Psoas muscle (tissue), 8 donors: ENCODE data around the gene ADSS1. TPM values are rescaled to one million over a fixed set of nuclear protein-coding genes. Genes with fewer than 3 reads are reported as not detected.

Experiments
- ATAC-seq, 4 donors: fragments of 200-7000 bp; cut with Tn5 transposase; one replicate each; pipeline ENCODE4 v1.9.1; 2020; ENCODE audit warnings: moderate library complexity in 3 of 4, mild to moderate bottlenecking in 2 of 4
- DNase-seq, 2 donors: peaks; one replicate each; pipeline ENCODE4 v3.0.0-alpha.2; 2020
- H3K27ac ChIP-seq: fragments of 200-600 bp; one replicate; pipeline ENCODE4 v1.8.0; 2022
- H3K27me3 ChIP-seq, 3 donors: fragments of 200-600 bp in 1 of 3; one replicate each; pipeline versions ENCODE4 v1.6.1 to v1.8.0; 2013 to 2022; ENCODE audit warnings: low read length in 2 of 3, mild to moderate bottlenecking in 2 of 3, moderate library complexity in 1 of 3; ENCODE audit not compliant: insufficient read depth in 3 of 3
- H3K36me3 ChIP-seq, 2 donors: fragments of 200-600 bp in 1 of 2; one replicate each; pipeline versions ENCODE4 v1.6.1 to v1.8.0; 2013 to 2022; ENCODE audit warnings: low read depth in 1 of 2, mild to moderate bottlenecking in 1 of 2, moderate library complexity in 1 of 2; ENCODE audit not compliant: insufficient read depth in 1 of 2
- H3K4me1 ChIP-seq: fragments of 200-600 bp; one replicate; pipeline ENCODE4 v1.8.0; 2022
- H3K4me3 ChIP-seq: fragments of 200-600 bp; one replicate; pipeline ENCODE4 v1.8.0; 2022; ENCODE audit warnings: mild to moderate bottlenecking
- H3K9me3 ChIP-seq: fragments of 200-600 bp; one replicate; pipeline ENCODE4 v1.8.0; 2022
- WGBS, 3 donors: extraction: QIAGEN DNeasy Blood & Tissue Kit; methylation state at CpG; one replicate each; pipeline versions ENCODE4 v1.1.6 to v1.1.7; 2013; 5-methylcytosine and 5-hydroxymethylcytosine counted together
- intact Hi-C, 2 donors: fragments of 100-400 bp; cut with DNase I; formaldehyde crosslinking; loops; one replicate each; pipeline versions ENCODE4 v1.11.0 to v1.14.2; 2022
- polyA plus RNA-seq, 3 donors: library from polyadenylated mRNA; stranded (reverse); fragments of 200-250 nt; gene quantifications; one replicate each; pipeline ENCODE4 v1.2.3, GENCODE V29; 2013
- total RNA-seq, 4 donors: library from RNA; stranded (reverse); fragmentation: NEBNext Ultra II Directional in 2 of 4; extraction: Animal tissue kit (Norgen Biotek cat#: 25700) in 2 of 4; gene quantifications; one replicate each; pipeline versions ENCODE4 v1.2.1 to v1.2.4, GENCODE V29; 2021 to 2023
- TF ChIP-seq, protein P1 (sequence below): fragments of 200-600 bp; IDR thresholded peaks from one replicate; pipeline ENCODE4 v1.8.0; 2022; ENCODE audit warnings: antibody characterized with exemption
- donor health status: healthy with polysubstance abuse.
- donor health status: DM: no; HTN: no; CAD: no; lungs with moderate emphysema.
- donor health status: Bipolar disorder and iron deficiency.
- donor health status: healthy.
- donor health status: DM: yes; HTN: yes; CAD: no.
- donor health status: DM: no; HTN: no; CAD: no.
- donor health status: DM: no; HTN: no; CAD: no.
- donor health status: DM: yes; HTN: yes; CAD: no.

Gene ADSS1
- total and polyA plus RNA-seq, 7 donors: 187 to 394 (median 300) TPM

GRCh38 chr14:104690861-104691455, 33.1 kb upstream of the ADSS1 start:
- Histone ChIP-seq H3K4me1 (peaks cover 49% of the 10 kb centered on the region), H3K27ac (no peak overlapping the region), H3K36me3 (no peaks in the 10 kb centered on the region), H3K9me3 (no peaks in the 10 kb centered on the region), H3K4me3 (peak overlapping the region; percentile 91), H3K27me3 (no peaks in the 10 kb centered on the region)
- 82 to 90% (median 83%) methylated on average over 16 of the region's 16 CpGs for WGBS, 3 donors
- ATAC-seq (no peak), DNase-seq (no peak)
- intact Hi-C loops: loop anchor here in 1 of 2 donors (5.0 kb wide), 1 partner anchor 39 kb away; no protein-coding TSS in a partner anchor
- TF ChIP-seq, protein P1, sequence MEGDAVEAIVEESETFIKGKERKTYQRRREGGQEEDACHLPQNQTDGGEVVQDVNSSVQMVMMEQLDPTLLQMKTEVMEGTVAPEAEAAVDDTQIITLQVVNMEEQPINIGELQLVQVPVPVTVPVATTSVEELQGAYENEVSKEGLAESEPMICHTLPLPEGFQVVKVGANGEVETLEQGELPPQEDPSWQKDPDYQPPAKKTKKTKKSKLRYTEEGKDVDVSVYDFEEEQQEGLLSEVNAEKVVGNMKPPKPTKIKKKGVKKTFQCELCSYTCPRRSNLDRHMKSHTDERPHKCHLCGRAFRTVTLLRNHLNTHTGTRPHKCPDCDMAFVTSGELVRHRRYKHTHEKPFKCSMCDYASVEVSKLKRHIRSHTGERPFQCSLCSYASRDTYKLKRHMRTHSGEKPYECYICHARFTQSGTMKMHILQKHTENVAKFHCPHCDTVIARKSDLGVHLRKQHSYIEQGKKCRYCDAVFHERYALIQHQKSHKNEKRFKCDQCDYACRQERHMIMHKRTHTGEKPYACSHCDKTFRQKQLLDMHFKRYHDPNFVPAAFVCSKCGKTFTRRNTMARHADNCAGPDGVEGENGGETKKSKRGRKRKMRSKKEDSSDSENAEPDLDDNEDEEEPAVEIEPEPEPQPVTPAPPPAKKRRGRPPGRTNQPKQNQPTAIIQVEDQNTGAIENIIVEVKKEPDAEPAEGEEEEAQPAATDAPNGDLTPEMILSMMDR: no peak

- DNase-seq (no peak), ATAC-seq (no peak)
- TF ChIP-seq, protein P1: no peak
- Histone ChIP-seq H3K4me1 (peaks cover 50% of the 10 kb centered on the region), H3K27me3 (no peaks in the 10 kb centered on the region), H3K4me3 (peak overlapping the region; percentile 91), H3K27ac (no peak overlapping the region), H3K36me3 (no peaks in the 10 kb centered on the region), H3K9me3 (no peaks in the 10 kb centered on the region)
- intact Hi-C loops: loop anchor here in 1 of 2 donors (5.0 kb wide), 1 partner anchor 39 kb away; no protein-coding TSS in a partner anchor
- 89 to 92% (median 89%) methylated on average over 17 to 19 of the region's 19 CpGs for WGBS, 3 donors
These were observed 32.3 kb upstream of the ADSS1 start for GRCh38 chr14:104691546-104692260.

- Histone ChIP-seq H3K9me3 (no peaks in the 10 kb centered on the region), H3K27me3 (no peaks in the 10 kb centered on the region), H3K4me3 (no peak overlapping the region), H3K27ac (no peak overlapping the region), H3K4me1 (peaks cover 57% of the 10 kb centered on the region), H3K36me3 (no peaks in the 10 kb centered on the region)
- intact Hi-C loops: loop anchor here in 1 of 2 donors (5.0 kb wide), 1 partner anchor 40 kb away; no protein-coding TSS in a partner anchor
- ATAC-seq: no peak
- TF ChIP-seq, protein P1: no peak
- no peak for DNase-seq
- 80 to 87% (median 83%) methylated on average over 15 of the region's 15 CpGs for WGBS, 3 donors
These were observed 31.6 kb upstream of the ADSS1 start for GRCh38 chr14:104692261-104692938.

DNA sequence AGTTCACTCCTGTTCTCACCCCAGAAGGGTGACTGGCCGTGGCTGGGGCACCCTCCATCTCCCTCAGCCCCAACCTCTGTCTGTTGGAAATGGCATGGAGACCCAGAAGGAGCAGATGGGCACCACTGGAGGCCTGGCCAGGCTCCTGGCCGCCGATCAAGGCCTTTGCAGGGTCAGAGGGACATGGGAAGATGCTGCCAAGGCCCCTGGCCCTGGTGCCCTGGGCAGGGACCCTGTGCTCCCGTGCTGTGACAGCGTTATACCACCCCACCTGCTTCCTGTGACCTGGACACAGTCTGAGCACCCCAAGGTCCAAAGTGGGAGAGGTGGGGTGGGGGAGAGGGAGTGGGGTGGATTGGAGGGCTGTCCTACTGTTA, 31.1 kb upstream of the ADSS1 start:
- no peaks in the 10 kb centered on the region for H3K27me3 ChIP-seq
- no peaks in the 10 kb centered on the region for H3K9me3 ChIP-seq
- peaks cover 52% of the 10 kb centered on the region for H3K4me1 ChIP-seq
- intact Hi-C loops: loop anchor here in 1 of 2 donors (5.0 kb wide), 1 partner anchor 41 kb away; no protein-coding TSS in a partner anchor
- no peak overlapping the region for H3K4me3 ChIP-seq
- no peak overlapping the region for H3K27ac ChIP-seq
- WGBS, 3 donors: 62 to 72% (median 67%) methylated on average over 5 of the region's 5 CpGs
- ATAC-seq (no peak), DNase-seq (no peak)
- TF ChIP-seq, protein P1: no peak
- H3K36me3 ChIP-seq: no peaks in the 10 kb centered on the region
